Lung (tissue), 12 donors: ENCODE data around the gene TRIM13. TPM values are rescaled to one million over a fixed set of nuclear protein-coding genes. Genes with fewer than 3 reads are reported as not detected.

Experiments
- ATAC-seq: fragments of 200-7000 bp; cut with Tn5 transposase; one replicate; pipeline ENCODE4 v1.9.1; 2020; ENCODE audit warnings: moderate number of reproducible peaks; ENCODE audit not compliant: insufficient read depth, low FRiP score
- DNase-seq, 3 donors: peaks; one replicate each; pipeline ENCODE4 v3.0.0-alpha.2; 2013 to 2017
- H3K27ac ChIP-seq, 2 donors: one replicate each; pipeline ENCODE4 v1.5.1; 2013; ENCODE audit warnings: mild to moderate bottlenecking in 2 of 2, moderate library complexity in 2 of 2, control low read depth in 1 of 2, inconsistent platforms in 1 of 2, low read depth in 1 of 2, low read length in 1 of 2
- H3K27me3 ChIP-seq, 3 donors: one replicate each; pipeline ENCODE4 v1.5.1; 2013; ENCODE audit warnings: low read length in 2 of 3; ENCODE audit not compliant: control insufficient read depth in 3 of 3, insufficient read depth in 3 of 3
- H3K36me3 ChIP-seq, 4 donors: one replicate each; pipeline ENCODE4 v1.5.1; 2013; ENCODE audit warnings: low read length in 4 of 4, mild to moderate bottlenecking in 1 of 4, moderate library complexity in 1 of 4; ENCODE audit not compliant: control insufficient read depth in 4 of 4, insufficient read depth in 4 of 4
- H3K4me1 ChIP-seq, 5 donors: one replicate each; pipeline ENCODE4 v1.5.1; 2013; ENCODE audit warnings: low read length in 5 of 5, mild to moderate bottlenecking in 2 of 5, moderate library complexity in 1 of 5; ENCODE audit not compliant: control insufficient read depth in 5 of 5, insufficient read depth in 5 of 5
- H3K4me3 ChIP-seq: one replicate; pipeline ENCODE4 v1.5.1; 2013; ENCODE audit warnings: mild to moderate bottlenecking, control low read depth, moderate library complexity
- H3K9ac ChIP-seq, 2 donors: one replicate each; pipeline ENCODE4 v1.5.1; 2013; ENCODE audit warnings: low read length in 2 of 2, control low read depth in 1 of 2; ENCODE audit not compliant: insufficient read depth in 1 of 2
- H3K9me3 ChIP-seq, 4 donors: one replicate each; pipeline ENCODE4 v1.5.1; 2013; ENCODE audit warnings: low read length in 3 of 4, mild to moderate bottlenecking in 1 of 4, moderate library complexity in 1 of 4; ENCODE audit not compliant: control insufficient read depth in 4 of 4, insufficient read depth in 3 of 4
- CTCF ChIP-seq: IDR thresholded peaks from 2 replicates; pipeline ENCODE4 v1.5.1; 2012; ENCODE audit warnings: mild to moderate bottlenecking; ENCODE audit errors: control extremely low read depth, extremely low read depth
- WGBS, 2 donors: extraction: QIAGEN DNeasy Blood & Tissue Kit; methylation state at CpG; one replicate each; pipeline ENCODE4 v1.1.7; 2013; 5-methylcytosine and 5-hydroxymethylcytosine counted together
- polyA plus RNA-seq, 2 donors: library from polyadenylated mRNA; stranded (reverse); fragments of 200-250 nt; gene quantifications; one replicate each; pipeline ENCODE4 v1.2.1, GENCODE V29; 2013
- total RNA-seq, 2 donors: library from RNA; depleted of rRNA in 1 of 2; stranded (reverse); fragments of >200 nt in 1 of 2; gene quantifications; one replicate each; pipeline ENCODE4 v1.2.1, GENCODE V29; 2014 to 2021
- donor health status: control.
- donor health status: control.
- donor health status: Bipolar disorder and iron deficiency.
- donor health status: healthy.
- donor health status: DM: yes; HTN: yes; CAD: no.

The TRIM13 gene
- total and polyA plus RNA-seq, 4 donors, result 14.9 to 45.4 (median 30.2) TPM

- peak overlapping the region; percentile 95 to 97 for H3K9ac ChIP-seq
- DNase-seq (peak in 2 of 3 donors; percentile 63 to 71), ATAC-seq (no peak)
- no peaks in the 10 kb centered on the region for H3K9me3 ChIP-seq
- H3K27ac ChIP-seq, result peak overlapping the region in 1 of 2 donors; percentile 73
- TF ChIP-seq CTCF, result no peak
- peaks cover 5 to 32% (median 15%) of the 10 kb centered on the region in 5 donors for H3K4me1 ChIP-seq
- H3K27me3 ChIP-seq, result no peaks in the 10 kb centered on the region
- H3K36me3 ChIP-seq, result peaks cover 0 to 25% (median 4%) of the 10 kb centered on the region in 4 donors
- peak overlapping the region; percentile 36 for H3K4me3 ChIP-seq
- 1 to 5% methylated on average over 4 of the region's 4 CpGs for WGBS, 2 donors
Measured at GRCh38 chr13:49997955-49998354, 1.1 kb downstream of the TRIM13 start.

GRCh38 chr13:49998714-49999624, 2.1 kb downstream of the TRIM13 start:
- no peaks in the 10 kb centered on the region for H3K27me3 ChIP-seq
- H3K36me3 ChIP-seq, result peaks cover 0 to 25% (median 4%) of the 10 kb centered on the region in 4 donors
- H3K4me1 ChIP-seq, result peaks cover 5 to 32% (median 15%) of the 10 kb centered on the region in 5 donors
- H3K9ac ChIP-seq, result peak overlapping the region in 1 of 2 donors; percentile 97
- ATAC-seq (no peak), DNase-seq (no peak)
- TF ChIP-seq CTCF, result no peak
- no peak overlapping the region for H3K4me3 ChIP-seq
- H3K27ac ChIP-seq, result no peak overlapping the region
- 71 to 85% methylated on average over 22 of the region's 22 CpGs for WGBS, 2 donors
- no peaks in the 10 kb centered on the region for H3K9me3 ChIP-seq

- Histone ChIP-seq H3K27me3 (no peaks in the 10 kb centered on the region), H3K27ac (no peak overlapping the region), H3K9me3 (no peaks in the 10 kb centered on the region), H3K4me1 (peaks cover 5 to 26% (median 15%) of the 10 kb centered on the region in 5 donors), H3K4me3 (no peak overlapping the region), H3K36me3 (peaks cover 4 to 31% (median 6%) of the 10 kb centered on the region in 4 donors), H3K9ac (no peak overlapping the region)
- WGBS, 2 donors, result 61 to 74% methylated on average over 1 of the region's 1 CpG
- ATAC-seq (no peak), DNase-seq (no peak)
- no peak for TF ChIP-seq CTCF
Measured at GRCh38 chr13:50001287-50001686, 4.4 kb downstream of the TRIM13 start.
